ENCODE measurements around the gene ATP1A1.

GRCh38 chr1:116412480-116412798 lies 39.4 kb downstream of the ATP1A1 start:
- TF ChIP-seq, protein P1, sequence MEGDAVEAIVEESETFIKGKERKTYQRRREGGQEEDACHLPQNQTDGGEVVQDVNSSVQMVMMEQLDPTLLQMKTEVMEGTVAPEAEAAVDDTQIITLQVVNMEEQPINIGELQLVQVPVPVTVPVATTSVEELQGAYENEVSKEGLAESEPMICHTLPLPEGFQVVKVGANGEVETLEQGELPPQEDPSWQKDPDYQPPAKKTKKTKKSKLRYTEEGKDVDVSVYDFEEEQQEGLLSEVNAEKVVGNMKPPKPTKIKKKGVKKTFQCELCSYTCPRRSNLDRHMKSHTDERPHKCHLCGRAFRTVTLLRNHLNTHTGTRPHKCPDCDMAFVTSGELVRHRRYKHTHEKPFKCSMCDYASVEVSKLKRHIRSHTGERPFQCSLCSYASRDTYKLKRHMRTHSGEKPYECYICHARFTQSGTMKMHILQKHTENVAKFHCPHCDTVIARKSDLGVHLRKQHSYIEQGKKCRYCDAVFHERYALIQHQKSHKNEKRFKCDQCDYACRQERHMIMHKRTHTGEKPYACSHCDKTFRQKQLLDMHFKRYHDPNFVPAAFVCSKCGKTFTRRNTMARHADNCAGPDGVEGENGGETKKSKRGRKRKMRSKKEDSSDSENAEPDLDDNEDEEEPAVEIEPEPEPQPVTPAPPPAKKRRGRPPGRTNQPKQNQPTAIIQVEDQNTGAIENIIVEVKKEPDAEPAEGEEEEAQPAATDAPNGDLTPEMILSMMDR (IDR thresholded peaks at IDR 0.05): no peak
- no peak for TF ChIP-seq ATF1 (CRISPR knock-in tag; IDR thresholded peaks at IDR 0.05)
- TF ChIP-seq ZNF138 (CRISPR knock-in tag; conservative IDR thresholded peaks at IDR 0.05): no peak
- TF ChIP-seq, protein P2, sequence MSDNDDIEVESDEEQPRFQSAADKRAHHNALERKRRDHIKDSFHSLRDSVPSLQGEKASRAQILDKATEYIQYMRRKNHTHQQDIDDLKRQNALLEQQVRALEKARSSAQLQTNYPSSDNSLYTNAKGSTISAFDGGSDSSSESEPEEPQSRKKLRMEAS (CRISPR knock-in tag; IDR thresholded peaks at IDR 0.05): no peak
